HFFc6 (cell line): ENCODE measurements around the gene C15orf62. TPM values are rescaled to one million over a fixed set of nuclear protein-coding genes. Genes with fewer than 3 reads are reported as not detected.

Experiments used
- DNase-seq: peaks from one replicate; pipeline ENCODE4 v3.0.0-alpha.2; 2018
- H3K27ac Mint-ChIP-seq: 2 replicates; pipeline ENCODE4 v1.8.0; 2020; ENCODE audit warnings: mild to moderate bottlenecking, mixed read lengths
- H3K27me3 Mint-ChIP-seq: 2 replicates; pipeline ENCODE4 v1.8.0; 2021; ENCODE audit warnings: mild to moderate bottlenecking, moderate library complexity, mixed read lengths; ENCODE audit not compliant: insufficient read depth
- H3K36me3 Mint-ChIP-seq: 2 replicates; pipeline ENCODE4 v1.8.0; 2021; ENCODE audit warnings: low read depth, mixed read lengths
- H3K4me1 Mint-ChIP-seq: 2 replicates; pipeline ENCODE4 v1.8.0; 2020; ENCODE audit warnings: low read depth, mixed read lengths
- H3K4me3 Mint-ChIP-seq: 2 replicates; pipeline ENCODE4 v1.8.0; 2020; ENCODE audit warnings: mild to moderate bottlenecking, moderate library complexity, mixed read lengths
- H3K9me3 Mint-ChIP-seq: 2 replicates; pipeline ENCODE4 v1.8.0; 2020; ENCODE audit warnings: mild to moderate bottlenecking, mixed read lengths
- total RNA-seq, 6 experiments: library from RNA; stranded (reverse); fragmentation: NEBNext Ultra II Directional; extraction: Animal tissue kit (Norgen Biotek cat#: 25700); gene quantifications; 2 replicates in 1 of 6; 3 replicates in 5 of 6; pipeline ENCODE4 v1.2.3, GENCODE V29; 2021
- TF ChIP-seq, protein P1 (sequence below): fragments of 200-600 bp; sonication (generic); IDR thresholded peaks from 2 replicates; pipeline ENCODE4 v1.5.0; 2021; ENCODE audit warnings: antibody characterized with exemption, mild to moderate bottlenecking

The C15orf62 gene
- total RNA-seq, 6 experiments from 2014 or later = 0.14 to 0.20 TPM; not detected in 4

GRCh38 chr15:40756938-40757337 lies 12.8 kb upstream of the C15orf62 start:
- H3K36me3 Mint-ChIP-seq = no peaks in the 10 kb centered on the region; the same call in 1 of the 2 replicates

GRCh38 chr15:40759961-40760360 lies 9.8 kb upstream of the C15orf62 start:
- no peak for DNase-seq
- TF ChIP-seq, protein P1, sequence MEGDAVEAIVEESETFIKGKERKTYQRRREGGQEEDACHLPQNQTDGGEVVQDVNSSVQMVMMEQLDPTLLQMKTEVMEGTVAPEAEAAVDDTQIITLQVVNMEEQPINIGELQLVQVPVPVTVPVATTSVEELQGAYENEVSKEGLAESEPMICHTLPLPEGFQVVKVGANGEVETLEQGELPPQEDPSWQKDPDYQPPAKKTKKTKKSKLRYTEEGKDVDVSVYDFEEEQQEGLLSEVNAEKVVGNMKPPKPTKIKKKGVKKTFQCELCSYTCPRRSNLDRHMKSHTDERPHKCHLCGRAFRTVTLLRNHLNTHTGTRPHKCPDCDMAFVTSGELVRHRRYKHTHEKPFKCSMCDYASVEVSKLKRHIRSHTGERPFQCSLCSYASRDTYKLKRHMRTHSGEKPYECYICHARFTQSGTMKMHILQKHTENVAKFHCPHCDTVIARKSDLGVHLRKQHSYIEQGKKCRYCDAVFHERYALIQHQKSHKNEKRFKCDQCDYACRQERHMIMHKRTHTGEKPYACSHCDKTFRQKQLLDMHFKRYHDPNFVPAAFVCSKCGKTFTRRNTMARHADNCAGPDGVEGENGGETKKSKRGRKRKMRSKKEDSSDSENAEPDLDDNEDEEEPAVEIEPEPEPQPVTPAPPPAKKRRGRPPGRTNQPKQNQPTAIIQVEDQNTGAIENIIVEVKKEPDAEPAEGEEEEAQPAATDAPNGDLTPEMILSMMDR = no peak
- Mint-ChIP-seq H3K36me3 (no peaks in the 10 kb centered on the region), H3K27me3 (peaks cover 3% of the 10 kb centered on the region), H3K4me3 (no peak overlapping the region), H3K4me1 (peaks cover 21% of the 10 kb centered on the region), H3K9me3 (no peaks in the 10 kb centered on the region), H3K27ac (no peak overlapping the region)

More at GRCh38 chr15:40756938-40757337, 12.8 kb upstream of the C15orf62 start:
- no peak for DNase-seq
- H3K27ac Mint-ChIP-seq = no peak overlapping the region
- H3K4me1 Mint-ChIP-seq = peaks cover 29% of the 10 kb centered on the region
- peak overlapping the region; percentile 16; the same call in 1 of the 2 replicates for H3K4me3 Mint-ChIP-seq
- TF ChIP-seq, protein P1 = no peak
- no peaks in the 10 kb centered on the region for H3K9me3 Mint-ChIP-seq
- peaks cover 3% of the 10 kb centered on the region for H3K27me3 Mint-ChIP-seq

- TF ChIP-seq, protein P1 = no peak
- peak overlapping the region; percentile 85 for H3K4me3 Mint-ChIP-seq
- no peak for DNase-seq
- peak overlapping the region; percentile 56 for H3K27ac Mint-ChIP-seq
- peaks cover 39% of the 10 kb centered on the region for H3K4me1 Mint-ChIP-seq
- H3K9me3 Mint-ChIP-seq = no peaks in the 10 kb centered on the region
- H3K27me3 Mint-ChIP-seq = peaks cover 3% of the 10 kb centered on the region
- H3K36me3 Mint-ChIP-seq = no peaks in the 10 kb centered on the region
Observed at GRCh38 chr15:40762919-40763800, 6.6 kb upstream of the C15orf62 start.

- H3K36me3 Mint-ChIP-seq = no peaks in the 10 kb centered on the region
Observed at GRCh38 chr15:40763801-40764628, 5.8 kb upstream of the C15orf62 start, which contains the start of gene GCHFR. GCHFR (plus strand) TSS chr15:40764068; CDS start chr15:40764181, 113 bp downstream.

DNA sequence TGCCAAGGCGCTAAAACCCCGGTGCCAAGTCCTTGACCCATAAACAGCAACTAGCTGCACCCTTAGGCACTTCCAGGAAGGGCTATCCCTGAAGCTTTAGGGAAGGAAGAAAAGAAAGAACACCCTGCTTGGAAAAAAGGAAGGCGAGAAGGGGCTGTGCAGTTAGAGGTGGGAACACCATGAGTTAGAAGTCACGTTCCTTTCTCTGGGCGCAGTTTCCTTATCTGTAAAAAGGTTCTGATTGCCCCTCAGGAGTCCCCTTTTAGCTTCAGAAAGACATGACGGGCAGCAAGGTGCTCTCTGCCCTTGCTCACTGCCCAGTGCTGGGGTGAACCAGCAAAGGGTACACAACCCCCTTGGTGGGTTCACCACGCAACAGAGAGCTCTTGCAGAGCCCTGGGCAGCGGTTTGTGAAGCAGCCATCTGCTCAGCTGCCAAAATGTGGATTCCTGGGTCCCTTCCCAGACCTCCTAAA lies 5.1 kb upstream of the C15orf62 start:
- peaks cover 43% of the 10 kb centered on the region for H3K4me1 Mint-ChIP-seq
- H3K9me3 Mint-ChIP-seq = no peaks in the 10 kb centered on the region
- no peaks in the 10 kb centered on the region for H3K36me3 Mint-ChIP-seq
- peak overlapping the region; percentile 52 for H3K27ac Mint-ChIP-seq
- peaks cover 3% of the 10 kb centered on the region for H3K27me3 Mint-ChIP-seq
- peak overlapping the region; percentile 85 for H3K4me3 Mint-ChIP-seq
- DNase-seq = no peak
- TF ChIP-seq, protein P1 = no peak

More at GRCh38 chr15:40763801-40764628, 5.8 kb upstream of the C15orf62 start, which contains the start of gene GCHFR:
- DNase-seq = peak; percentile 44
- peaks cover 39% of the 10 kb centered on the region for H3K4me1 Mint-ChIP-seq
- peak within 1 kb of the TSS; percentile 85 for H3K4me3 Mint-ChIP-seq
- peaks cover 3% of the 10 kb centered on the region for H3K27me3 Mint-ChIP-seq
- H3K9me3 Mint-ChIP-seq = no peaks in the 10 kb centered on the region
- TF ChIP-seq, protein P1 = peak; percentile 71
- H3K27ac Mint-ChIP-seq = peak within 1 kb of the TSS; percentile 56
